Measurements from ENCODE around the gene EPB41.

DNA sequence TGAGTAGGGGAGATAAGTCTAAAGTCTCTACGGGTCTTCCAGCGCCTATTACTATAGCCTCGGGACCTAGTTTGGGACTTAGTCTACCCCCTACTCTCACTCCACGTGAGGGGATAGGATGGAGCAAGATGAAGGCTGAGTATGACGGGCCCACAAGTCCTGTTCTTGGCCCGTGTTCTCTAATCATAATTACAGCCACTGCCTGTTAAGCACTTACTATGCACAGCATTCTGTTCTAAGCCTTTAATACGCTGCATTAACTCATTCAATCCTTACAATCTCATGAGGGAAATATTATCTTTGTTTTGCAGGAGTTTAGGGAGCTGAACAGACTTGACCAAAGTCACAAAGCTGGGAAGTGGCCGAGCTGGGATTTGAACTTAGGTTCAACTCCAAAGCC lies 23.9 kb upstream of the EPB41 start:
- TF ChIP-seq, protein P1, sequence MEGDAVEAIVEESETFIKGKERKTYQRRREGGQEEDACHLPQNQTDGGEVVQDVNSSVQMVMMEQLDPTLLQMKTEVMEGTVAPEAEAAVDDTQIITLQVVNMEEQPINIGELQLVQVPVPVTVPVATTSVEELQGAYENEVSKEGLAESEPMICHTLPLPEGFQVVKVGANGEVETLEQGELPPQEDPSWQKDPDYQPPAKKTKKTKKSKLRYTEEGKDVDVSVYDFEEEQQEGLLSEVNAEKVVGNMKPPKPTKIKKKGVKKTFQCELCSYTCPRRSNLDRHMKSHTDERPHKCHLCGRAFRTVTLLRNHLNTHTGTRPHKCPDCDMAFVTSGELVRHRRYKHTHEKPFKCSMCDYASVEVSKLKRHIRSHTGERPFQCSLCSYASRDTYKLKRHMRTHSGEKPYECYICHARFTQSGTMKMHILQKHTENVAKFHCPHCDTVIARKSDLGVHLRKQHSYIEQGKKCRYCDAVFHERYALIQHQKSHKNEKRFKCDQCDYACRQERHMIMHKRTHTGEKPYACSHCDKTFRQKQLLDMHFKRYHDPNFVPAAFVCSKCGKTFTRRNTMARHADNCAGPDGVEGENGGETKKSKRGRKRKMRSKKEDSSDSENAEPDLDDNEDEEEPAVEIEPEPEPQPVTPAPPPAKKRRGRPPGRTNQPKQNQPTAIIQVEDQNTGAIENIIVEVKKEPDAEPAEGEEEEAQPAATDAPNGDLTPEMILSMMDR (IDR thresholded peaks at IDR 0.05), result no peak
- no peak for TF ChIP-seq POLR2A (IDR thresholded peaks at IDR 0.05)

Data from esophagus squamous epithelium (tissue), 4 donors.